ENCODE measurements around the gene HECW1.

HECW1 gene

GRCh38 chr7:43557831-43558495, 445.5 kb downstream of the HECW1 start:
- H3K4me3 ChIP-seq (ENCODE audit: insufficient read depth, low read depth, low read length): no peak overlapping the region
- 94 to 96% methylated on average over 7 of the region's 7 CpGs for WGBS, 2 experiments
- no peaks in the 10 kb centered on the region for H3K27me3 ChIP-seq (ENCODE audit: control insufficient read depth, insufficient read depth, low read length, poor library complexity, severe bottlenecking)
- no peaks in the 10 kb centered on the region for H3K4me1 ChIP-seq (ENCODE audit: control insufficient read depth, insufficient read depth, low read length)
- no peak overlapping the region for H3K27ac ChIP-seq (ENCODE audit: insufficient read depth, low read depth, low read length, poor library complexity, severe bottlenecking)
- no peaks in the 10 kb centered on the region for H3K36me3 ChIP-seq (ENCODE audit: control insufficient read depth, insufficient read depth, low read length)
- H3K9me3 ChIP-seq (ENCODE audit: control insufficient read depth, low read length): no peaks in the 10 kb centered on the region

GRCh38 chr7:43559171-43559945, 446.9 kb downstream of the HECW1 start:
- Histone ChIP-seq H3K9me3 (ENCODE audit: control insufficient read depth, low read length) (no peaks in the 10 kb centered on the region), H3K27ac (ENCODE audit: insufficient read depth, low read depth, low read length, poor library complexity, severe bottlenecking) (no peak overlapping the region), H3K36me3 (ENCODE audit: control insufficient read depth, insufficient read depth, low read length) (no peaks in the 10 kb centered on the region), H3K27me3 (ENCODE audit: control insufficient read depth, insufficient read depth, low read length, poor library complexity, severe bottlenecking) (no peaks in the 10 kb centered on the region), H3K4me1 (ENCODE audit: control insufficient read depth, insufficient read depth, low read length) (no peaks in the 10 kb centered on the region), H3K4me3 (ENCODE audit: insufficient read depth, low read depth, low read length) (no peak overlapping the region)
- WGBS, 2 experiments: 94 to 95% methylated on average over 13 to 14 of the region's 14 CpGs

- WGBS, 2 experiments: 93 to 98% methylated on average over 2 of the region's 2 CpGs
- H3K27me3 ChIP-seq (ENCODE audit: control insufficient read depth, insufficient read depth, low read length, poor library complexity, severe bottlenecking): no peaks in the 10 kb centered on the region
- H3K36me3 ChIP-seq (ENCODE audit: control insufficient read depth, insufficient read depth, low read length): no peaks in the 10 kb centered on the region
- H3K27ac ChIP-seq (ENCODE audit: insufficient read depth, low read depth, low read length, poor library complexity, severe bottlenecking): no peak overlapping the region
- H3K4me3 ChIP-seq (ENCODE audit: insufficient read depth, low read depth, low read length): no peak overlapping the region
- no peaks in the 10 kb centered on the region for H3K9me3 ChIP-seq (ENCODE audit: control insufficient read depth, low read length)
- H3K4me1 ChIP-seq (ENCODE audit: control insufficient read depth, insufficient read depth, low read length): no peaks in the 10 kb centered on the region
These were observed 447.5 kb downstream of the HECW1 start for GRCh38 chr7:43559946-43560335.

- Histone ChIP-seq H3K27ac (ENCODE audit: insufficient read depth, low read depth, low read length, poor library complexity, severe bottlenecking) (no peak overlapping the region), H3K4me3 (ENCODE audit: insufficient read depth, low read depth, low read length) (no peak overlapping the region), H3K4me1 (ENCODE audit: control insufficient read depth, insufficient read depth, low read length) (no peaks in the 10 kb centered on the region), H3K36me3 (ENCODE audit: control insufficient read depth, insufficient read depth, low read length) (no peaks in the 10 kb centered on the region), H3K27me3 (ENCODE audit: control insufficient read depth, insufficient read depth, low read length, poor library complexity, severe bottlenecking) (no peaks in the 10 kb centered on the region), H3K9me3 (ENCODE audit: control insufficient read depth, low read length) (no peaks in the 10 kb centered on the region)
- WGBS, 2 experiments: 90 to 92% methylated on average over 7 of the region's 7 CpGs
These were observed 448.4 kb downstream of the HECW1 start for GRCh38 chr7:43560742-43561330.

DNA sequence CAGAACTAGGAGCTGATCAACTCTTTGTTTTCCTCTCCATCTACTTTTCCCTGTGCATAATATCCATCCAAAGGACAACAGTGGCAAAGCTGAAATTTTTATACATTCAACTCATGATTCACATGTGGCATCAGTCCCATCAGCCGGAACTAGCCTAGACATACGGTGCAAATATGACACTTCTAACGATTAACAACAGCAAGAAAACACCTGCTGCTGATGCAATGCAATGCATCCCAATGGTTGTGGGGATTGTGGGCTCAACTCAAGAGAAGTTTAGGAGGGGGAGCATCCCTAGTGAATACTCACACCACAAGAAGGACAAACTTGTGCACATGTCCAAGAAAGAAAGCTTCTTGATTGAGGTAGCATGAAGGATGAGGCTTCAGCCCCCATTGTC, 449.9 kb downstream of the HECW1 start:
- Histone ChIP-seq H3K36me3 (ENCODE audit: control insufficient read depth, insufficient read depth, low read length) (no peaks in the 10 kb centered on the region), H3K4me1 (ENCODE audit: control insufficient read depth, insufficient read depth, low read length) (no peaks in the 10 kb centered on the region), H3K27ac (ENCODE audit: insufficient read depth, low read depth, low read length, poor library complexity, severe bottlenecking) (no peak overlapping the region), H3K9me3 (ENCODE audit: control insufficient read depth, low read length) (no peaks in the 10 kb centered on the region), H3K4me3 (ENCODE audit: insufficient read depth, low read depth, low read length) (no peak overlapping the region), H3K27me3 (ENCODE audit: control insufficient read depth, insufficient read depth, low read length, poor library complexity, severe bottlenecking) (no peaks in the 10 kb centered on the region)
- WGBS, 2 experiments: 91 to 93% methylated on average over 3 of the region's 3 CpGs

- H3K36me3 ChIP-seq (ENCODE audit: control insufficient read depth, insufficient read depth, low read length): no peaks in the 10 kb centered on the region
- no peaks in the 10 kb centered on the region for H3K27me3 ChIP-seq (ENCODE audit: control insufficient read depth, insufficient read depth, low read length, poor library complexity, severe bottlenecking)
- 90 to 93% methylated on average over 6 of the region's 6 CpGs for WGBS, 2 experiments
- H3K4me1 ChIP-seq (ENCODE audit: control insufficient read depth, insufficient read depth, low read length): no peaks in the 10 kb centered on the region
- no peak overlapping the region for H3K27ac ChIP-seq (ENCODE audit: insufficient read depth, low read depth, low read length, poor library complexity, severe bottlenecking)
- no peak overlapping the region for H3K4me3 ChIP-seq (ENCODE audit: insufficient read depth, low read depth, low read length)
- no peaks in the 10 kb centered on the region for H3K9me3 ChIP-seq (ENCODE audit: control insufficient read depth, low read length)
These were observed 453.3 kb downstream of the HECW1 start for GRCh38 chr7:43565786-43566185.

GRCh38 chr7:43568529-43568928, 456.1 kb downstream of the HECW1 start:
- Histone ChIP-seq H3K27me3 (ENCODE audit: control insufficient read depth, insufficient read depth, low read length, poor library complexity, severe bottlenecking) (no peaks in the 10 kb centered on the region), H3K4me3 (ENCODE audit: insufficient read depth, low read depth, low read length) (no peak overlapping the region), H3K9me3 (ENCODE audit: control insufficient read depth, low read length) (no peaks in the 10 kb centered on the region), H3K4me1 (ENCODE audit: control insufficient read depth, insufficient read depth, low read length) (no peaks in the 10 kb centered on the region), H3K27ac (ENCODE audit: insufficient read depth, low read depth, low read length, poor library complexity, severe bottlenecking) (no peak overlapping the region), H3K36me3 (ENCODE audit: control insufficient read depth, insufficient read depth, low read length) (no peaks in the 10 kb centered on the region)
- WGBS, 2 experiments: 93 to 94% methylated on average over 6 of the region's 6 CpGs

- 90 to 91% methylated on average over 4 of the region's 4 CpGs for WGBS, 2 experiments
- no peaks in the 10 kb centered on the region for H3K9me3 ChIP-seq (ENCODE audit: control insufficient read depth, low read length)
- no peak overlapping the region for H3K27ac ChIP-seq (ENCODE audit: insufficient read depth, low read depth, low read length, poor library complexity, severe bottlenecking)
- no peaks in the 10 kb centered on the region for H3K4me1 ChIP-seq (ENCODE audit: control insufficient read depth, insufficient read depth, low read length)
- H3K27me3 ChIP-seq (ENCODE audit: control insufficient read depth, insufficient read depth, low read length, poor library complexity, severe bottlenecking): no peaks in the 10 kb centered on the region
- no peak overlapping the region for H3K4me3 ChIP-seq (ENCODE audit: insufficient read depth, low read depth, low read length)
- no peaks in the 10 kb centered on the region for H3K36me3 ChIP-seq (ENCODE audit: control insufficient read depth, insufficient read depth, low read length)
These were observed 457.0 kb downstream of the HECW1 start for GRCh38 chr7:43569424-43569823.

- Histone ChIP-seq H3K27ac (ENCODE audit: insufficient read depth, low read depth, low read length, poor library complexity, severe bottlenecking) (no peak overlapping the region), H3K4me1 (ENCODE audit: control insufficient read depth, insufficient read depth, low read length) (no peaks in the 10 kb centered on the region), H3K36me3 (ENCODE audit: control insufficient read depth, insufficient read depth, low read length) (no peaks in the 10 kb centered on the region), H3K4me3 (ENCODE audit: insufficient read depth, low read depth, low read length) (no peak overlapping the region), H3K27me3 (ENCODE audit: control insufficient read depth, insufficient read depth, low read length, poor library complexity, severe bottlenecking) (no peaks in the 10 kb centered on the region), H3K9me3 (ENCODE audit: control insufficient read depth, low read length) (no peaks in the 10 kb centered on the region)
- WGBS, 2 experiments: 90 to 93% methylated on average over 4 of the region's 4 CpGs
These were observed 458.4 kb downstream of the HECW1 start for GRCh38 chr7:43570688-43571365.

- Histone ChIP-seq H3K27me3 (ENCODE audit: control insufficient read depth, insufficient read depth, low read length, poor library complexity, severe bottlenecking) (no peaks in the 10 kb centered on the region), H3K9me3 (ENCODE audit: control insufficient read depth, low read length) (no peaks in the 10 kb centered on the region), H3K4me3 (ENCODE audit: insufficient read depth, low read depth, low read length) (no peak overlapping the region), H3K36me3 (ENCODE audit: control insufficient read depth, insufficient read depth, low read length) (no peaks in the 10 kb centered on the region), H3K4me1 (ENCODE audit: control insufficient read depth, insufficient read depth, low read length) (no peaks in the 10 kb centered on the region), H3K27ac (ENCODE audit: insufficient read depth, low read depth, low read length, poor library complexity, severe bottlenecking) (no peak overlapping the region)
- WGBS, 2 experiments: 90 to 96% methylated on average over 1 of the region's 1 CpG
These were observed 460.1 kb downstream of the HECW1 start for GRCh38 chr7:43572516-43573049.

Measured in ectodermal cell (in vitro differentiated cells).